Activated T-cell treated with anti-CD3 and anti-CD28 coated beads for 24 hours (primary cell): ENCODE results near the gene SECISBP2L.

Experiments used
- DNase-seq: peaks from one replicate; pipeline ENCODE4 v3.0.0-alpha.2; 2020; ENCODE audit warnings: low read depth

SECISBP2L gene

DNA sequence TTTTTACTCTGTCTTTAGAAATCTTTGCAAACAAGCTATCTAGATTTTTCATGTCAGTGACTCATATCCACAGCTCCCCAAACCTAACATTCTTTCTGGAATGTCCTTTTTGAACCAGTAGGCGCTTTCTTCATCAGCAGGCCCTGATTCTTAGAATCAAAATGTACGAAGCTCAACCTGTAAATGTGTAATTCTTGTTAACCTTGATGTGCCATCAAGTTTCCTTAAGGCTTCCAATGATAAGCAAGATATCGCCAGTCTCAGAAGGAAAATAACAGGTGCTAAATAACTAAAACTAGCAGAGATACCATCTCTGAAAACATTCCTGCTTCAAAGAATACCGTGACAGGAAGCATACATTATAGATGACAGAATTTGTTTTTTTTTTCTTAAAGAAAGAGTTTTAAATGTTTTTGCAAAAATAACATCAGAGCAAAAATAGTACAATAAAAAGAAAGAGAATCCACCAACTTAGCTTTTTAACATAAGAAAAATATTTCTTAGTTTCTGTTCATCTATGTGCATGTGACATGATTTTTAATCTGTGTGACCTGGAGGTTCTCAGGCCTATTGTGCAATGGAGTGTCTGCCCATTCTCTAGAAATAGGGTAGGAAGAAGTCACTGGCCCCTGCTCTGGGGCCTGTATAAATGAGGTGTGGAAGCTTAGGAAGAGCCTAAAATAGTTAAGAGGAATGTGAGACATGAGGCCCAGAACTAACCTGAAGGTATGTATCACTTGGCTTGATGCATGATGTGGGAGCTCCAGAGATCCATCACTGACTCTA lies 14.7 kb upstream of the SECISBP2L start:
- no peak for DNase-seq

DNA sequence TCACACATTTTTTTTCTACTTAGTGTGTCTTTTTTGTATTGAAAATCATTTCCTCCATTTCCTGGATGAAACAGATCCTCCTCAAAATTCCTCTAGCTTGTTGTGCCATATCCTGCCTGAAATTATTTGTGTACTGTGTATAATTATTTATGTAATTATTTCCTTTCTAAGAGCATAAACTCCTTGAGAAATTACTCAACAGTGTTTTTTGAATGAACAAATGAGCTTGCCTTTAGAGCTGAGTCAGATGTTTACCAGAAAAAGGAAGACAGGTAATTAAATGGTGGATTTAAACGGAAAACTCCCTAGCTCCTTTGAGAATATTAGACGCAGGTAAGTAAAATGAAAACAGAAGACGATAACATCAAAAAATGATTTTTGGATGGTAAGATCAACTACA lies 13.2 kb upstream of the SECISBP2L start:
- no peak for DNase-seq

DNA sequence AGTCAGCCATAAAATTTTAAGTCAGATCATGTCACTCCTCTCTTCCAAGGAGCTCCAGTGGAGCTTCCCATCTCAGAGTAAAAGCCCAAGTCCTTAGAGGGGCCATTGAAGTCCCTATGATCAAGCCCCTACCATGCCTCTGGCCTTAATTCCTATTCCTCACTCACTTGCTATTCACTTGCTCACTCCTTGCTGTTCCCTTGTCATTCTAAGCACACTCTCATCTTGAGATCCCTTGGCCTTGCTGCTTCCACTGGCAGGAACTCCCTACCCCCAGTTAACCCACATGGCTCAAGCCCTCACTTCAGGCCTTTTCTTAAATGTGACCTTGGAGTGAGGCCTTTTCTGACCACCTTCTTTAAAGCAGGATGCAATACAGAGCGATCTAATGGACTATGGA lies 12.3 kb upstream of the SECISBP2L start:
- DNase-seq = no peak

DNA sequence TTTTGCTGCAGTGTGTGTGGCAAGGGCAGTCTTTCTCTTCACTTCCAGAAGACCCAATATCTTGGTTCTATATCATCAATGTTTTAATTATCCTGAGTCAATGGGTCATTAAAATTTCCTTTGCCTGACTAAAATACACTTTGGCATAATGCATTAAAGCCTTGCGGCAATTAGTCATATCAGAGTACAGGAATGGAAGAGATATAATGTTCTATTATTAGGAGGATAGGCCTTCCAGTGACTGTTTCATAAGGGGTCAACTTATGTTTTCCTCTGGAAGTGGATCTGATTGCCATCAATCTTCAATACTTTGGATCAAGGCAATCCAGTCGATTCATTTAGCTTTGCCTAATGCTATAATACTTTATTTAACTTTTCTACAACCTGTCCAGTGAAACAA lies 9.4 kb upstream of the SECISBP2L start:
- DNase-seq = no peak

DNA sequence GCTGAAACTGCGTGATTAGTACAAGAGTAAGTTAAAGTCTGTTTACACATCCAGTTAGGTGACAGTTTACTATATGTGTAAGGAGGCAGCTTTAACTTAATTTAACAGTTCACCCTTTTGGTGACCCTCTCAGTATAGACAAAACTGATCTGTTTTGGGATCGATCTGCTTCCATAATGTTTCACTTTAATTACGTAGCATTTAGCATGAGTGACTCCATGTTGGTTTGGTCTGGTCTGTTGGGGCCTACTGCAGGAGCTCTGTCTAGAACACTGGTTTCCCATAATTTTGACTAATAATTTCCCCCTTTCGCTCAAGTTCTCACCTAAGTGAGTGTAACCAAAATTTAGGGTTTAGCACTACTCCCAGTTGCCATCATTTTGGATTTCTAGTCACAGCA lies 6.4 kb upstream of the SECISBP2L start:
- DNase-seq = no peak

DNA sequence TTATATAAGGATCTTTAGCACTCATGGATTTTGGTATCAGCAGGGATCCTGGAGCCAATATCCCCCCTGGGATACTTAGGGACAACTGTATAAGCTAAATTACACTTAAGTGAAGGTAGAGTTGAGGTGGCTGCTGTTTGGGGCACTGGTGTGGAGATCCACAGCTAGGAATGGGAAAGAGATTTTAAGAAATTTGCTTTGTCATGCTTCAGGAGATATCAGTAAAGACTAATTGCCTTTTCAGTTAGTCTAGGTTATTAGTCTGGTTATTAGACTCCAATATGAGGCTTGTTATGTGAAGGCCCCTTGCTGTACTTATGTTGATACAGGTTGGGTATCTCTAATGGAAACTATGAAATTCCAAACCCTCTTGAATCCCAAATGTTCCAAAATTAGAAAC lies 1.2 kb upstream of the SECISBP2L start:
- no peak for DNase-seq

DNA sequence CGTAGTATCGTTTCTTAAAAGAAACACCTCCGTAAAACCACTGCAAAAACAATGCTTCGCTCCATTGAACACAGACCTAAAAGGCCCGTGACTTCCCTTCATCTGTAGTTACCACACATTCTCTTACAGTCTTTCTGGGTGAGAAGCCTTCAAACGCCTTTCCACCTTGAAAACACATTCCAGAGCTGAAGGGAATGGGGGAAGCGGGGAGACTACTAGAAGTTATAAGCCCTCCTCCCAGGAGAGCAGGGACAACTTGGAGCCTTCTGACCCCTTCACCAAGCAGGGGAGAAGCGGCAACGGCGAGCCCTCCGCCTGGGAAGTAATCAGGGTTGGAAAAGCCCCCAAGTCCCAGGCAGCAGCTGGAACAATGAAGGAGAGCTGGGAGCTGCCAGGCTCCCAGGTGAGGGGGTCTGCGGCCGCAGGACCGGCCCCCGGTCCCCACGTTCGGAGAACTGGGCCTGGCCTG lies 461 bp downstream of the SECISBP2L start:
- DNase-seq = peak; percentile 7

DNA sequence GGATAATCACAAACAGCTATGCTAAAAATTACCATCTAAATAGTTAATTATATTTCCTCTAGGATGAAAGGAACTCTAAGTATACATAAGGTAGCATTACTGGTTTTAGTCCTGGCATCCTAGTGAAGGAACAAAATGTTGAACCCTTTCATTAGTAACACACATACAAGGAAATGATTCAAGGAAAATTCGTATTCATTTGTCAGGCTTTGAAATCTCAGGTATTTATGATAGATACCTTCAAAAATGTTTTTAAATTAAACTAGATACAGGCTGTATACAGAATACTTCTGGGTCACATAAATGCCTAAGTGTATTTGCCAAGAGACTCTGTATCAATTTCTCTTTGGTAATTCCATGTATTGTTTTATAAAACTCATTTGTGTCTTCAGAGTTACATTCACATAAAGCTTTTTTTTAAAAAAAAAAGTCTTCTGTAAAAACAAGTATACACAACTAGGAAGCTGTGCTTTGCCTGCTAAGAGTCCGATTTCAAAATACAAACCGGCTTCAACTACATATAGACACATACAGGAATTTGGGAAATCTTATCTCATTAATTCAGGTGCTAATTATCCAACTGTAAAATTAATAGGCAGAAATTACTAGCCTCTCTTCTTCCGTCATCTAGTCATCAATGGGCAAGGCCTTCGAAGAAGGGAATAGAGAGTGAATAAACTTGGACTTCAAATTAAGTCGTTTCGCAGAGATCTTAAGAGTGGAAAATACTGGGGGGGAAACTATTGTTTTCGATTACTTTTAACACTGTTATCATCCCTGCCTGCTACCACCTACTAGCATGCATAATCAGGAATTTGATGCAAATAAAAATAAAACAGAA lies 1.3 kb downstream of the SECISBP2L start:
- no peak for DNase-seq

DNA sequence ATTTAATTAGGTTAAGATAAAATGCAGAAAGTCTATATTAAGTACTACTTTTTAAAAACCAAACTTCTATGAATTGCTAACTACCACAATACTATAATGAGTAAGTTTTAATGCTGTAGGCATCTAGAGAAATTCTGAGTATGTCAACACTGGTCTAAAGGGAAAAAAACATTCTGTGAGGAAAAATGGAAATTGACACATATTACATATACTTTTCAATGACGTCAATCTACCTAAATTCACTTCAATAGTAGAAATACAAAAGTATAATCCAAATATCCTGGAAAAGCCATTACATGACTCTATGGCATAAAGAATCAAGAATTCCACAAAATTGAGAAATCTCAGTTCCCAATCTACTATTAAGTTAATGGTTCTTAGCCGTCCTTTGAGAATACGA lies 2.2 kb downstream of the SECISBP2L start:
- no peak for DNase-seq

DNA sequence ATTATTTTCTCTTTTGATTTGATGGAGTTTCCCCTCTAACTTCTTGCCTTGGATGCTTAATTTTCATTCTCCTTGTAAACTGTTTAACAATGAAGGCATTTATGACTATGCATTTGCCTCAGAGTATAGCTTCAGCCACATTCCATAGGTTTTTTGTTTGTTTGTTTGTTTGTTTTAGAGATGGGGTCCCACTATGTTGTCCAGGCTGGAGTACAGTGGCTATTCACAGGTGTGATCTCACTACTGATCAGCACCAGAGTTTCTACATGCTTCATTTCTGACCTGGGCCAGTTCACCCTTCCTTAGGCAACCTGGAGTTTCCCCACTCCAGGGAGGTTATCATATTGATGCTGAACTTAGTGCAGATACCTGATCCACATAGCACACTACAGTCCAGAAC lies 4.1 kb downstream of the SECISBP2L start:
- no peak for DNase-seq

DNA sequence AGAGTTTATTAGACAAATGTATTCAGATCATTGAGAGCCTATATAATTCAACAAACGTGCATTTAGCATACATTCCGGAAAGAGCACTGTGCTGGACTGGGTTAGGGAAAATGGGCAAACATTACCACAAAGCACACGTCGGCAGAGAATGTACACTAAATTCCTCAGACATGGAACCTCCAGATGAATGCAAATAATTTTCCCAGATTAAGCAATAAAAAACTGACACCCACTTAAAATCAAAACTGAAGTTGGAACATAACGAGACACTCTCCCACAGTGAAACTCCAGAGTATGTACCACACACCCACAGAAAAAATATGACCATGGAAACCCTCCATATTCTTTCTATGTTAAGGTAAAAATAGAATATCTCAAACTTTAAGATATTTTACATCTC lies 4.8 kb downstream of the SECISBP2L start:
- DNase-seq = no peak

DNA sequence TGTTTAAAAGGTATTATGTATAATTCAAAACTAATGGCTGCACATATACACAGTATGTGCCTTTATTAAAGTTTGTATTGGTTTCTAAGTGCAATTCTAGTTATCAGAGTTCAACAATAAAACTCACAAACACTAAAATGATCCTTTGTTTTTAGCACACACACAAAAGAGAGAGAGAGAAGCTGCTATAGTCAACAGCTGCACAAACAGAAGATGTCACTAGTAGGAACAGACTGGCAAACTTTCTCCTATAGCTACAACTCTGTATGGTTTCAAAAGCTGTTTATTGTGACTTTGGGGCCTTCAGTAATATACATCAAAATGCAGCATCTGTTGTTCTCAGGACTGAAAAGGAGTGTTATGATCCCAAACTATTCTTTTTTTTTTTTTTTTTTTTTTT lies 6.1 kb downstream of the SECISBP2L start:
- no peak for DNase-seq

DNA sequence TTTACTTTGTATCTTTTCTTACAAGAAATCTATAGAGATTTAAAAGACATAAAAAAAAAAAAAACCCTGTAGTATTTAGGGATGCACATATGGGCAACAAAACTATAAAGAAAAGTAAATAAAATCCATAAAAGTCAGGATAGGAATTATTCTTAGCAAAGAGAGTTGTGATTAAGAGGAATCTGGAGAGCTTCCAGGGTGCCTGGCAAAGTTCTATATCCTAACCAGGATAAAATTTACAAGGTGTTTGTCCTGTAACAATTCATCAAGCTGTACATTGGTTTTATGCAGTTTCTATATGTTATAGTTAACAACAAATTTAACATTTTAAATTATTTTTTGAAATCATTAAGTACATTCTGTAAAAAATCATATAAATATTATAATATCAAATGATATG lies 7.9 kb downstream of the SECISBP2L start:
- no peak for DNase-seq

DNA sequence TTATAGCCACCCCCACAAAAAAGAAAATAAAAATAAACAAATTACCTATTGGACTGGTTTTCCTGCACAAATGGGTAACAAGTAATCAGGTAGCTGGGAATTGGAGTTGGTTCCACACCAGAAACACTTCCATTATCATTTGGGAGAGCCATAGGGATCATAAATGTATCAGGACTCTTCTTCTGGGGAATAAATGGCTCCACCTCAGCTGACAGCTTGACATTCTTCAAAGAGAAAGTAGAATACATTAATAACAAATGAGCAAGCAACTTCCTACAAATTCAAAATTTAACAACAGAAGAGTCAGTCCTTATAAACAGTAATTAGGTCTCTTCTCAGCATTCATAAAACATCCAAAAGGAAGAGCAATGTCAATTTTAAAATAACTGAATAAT lies 8.7 kb downstream of the SECISBP2L start:
- DNase-seq = no peak

DNA sequence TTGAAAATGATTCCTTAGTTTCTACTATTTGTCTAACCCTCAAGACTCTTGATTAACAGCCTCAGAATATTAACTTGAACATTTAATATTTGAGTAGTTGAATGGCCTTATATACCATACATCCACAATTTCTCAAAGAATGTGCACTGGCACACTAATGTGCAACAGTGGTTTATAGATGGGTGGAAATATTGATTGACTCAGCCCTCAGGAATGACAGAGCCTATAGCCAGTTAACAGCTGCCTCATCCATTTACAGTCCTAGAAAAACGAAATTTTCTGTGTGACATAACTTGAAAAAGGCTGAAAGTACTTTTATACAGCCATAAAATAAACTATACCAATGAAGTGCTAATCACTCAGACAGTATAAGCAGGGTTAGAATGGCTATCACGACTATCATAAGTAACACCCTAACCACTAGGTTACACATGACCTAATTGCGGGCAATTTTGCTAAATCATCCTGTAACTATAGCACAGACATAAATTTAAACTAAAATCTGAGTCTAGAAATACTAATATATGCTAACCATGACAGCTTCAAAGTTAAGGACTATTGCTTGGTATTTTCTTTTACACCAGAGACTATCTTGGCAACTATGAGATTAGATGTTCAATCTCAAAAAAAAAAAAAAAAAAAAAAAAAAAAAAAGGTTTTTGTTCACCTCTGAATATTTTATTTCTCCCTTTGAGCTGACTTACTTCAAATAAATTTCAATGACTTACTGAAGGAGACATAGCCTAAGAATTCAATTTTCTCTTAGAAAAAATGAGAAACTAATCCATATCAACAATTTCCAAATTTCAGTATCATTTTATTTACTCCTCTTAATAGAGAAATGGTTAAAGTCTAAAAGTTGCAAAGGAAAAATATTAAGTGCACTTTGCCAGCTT lies 9.3 kb downstream of the SECISBP2L start:
- DNase-seq = no peak

DNA sequence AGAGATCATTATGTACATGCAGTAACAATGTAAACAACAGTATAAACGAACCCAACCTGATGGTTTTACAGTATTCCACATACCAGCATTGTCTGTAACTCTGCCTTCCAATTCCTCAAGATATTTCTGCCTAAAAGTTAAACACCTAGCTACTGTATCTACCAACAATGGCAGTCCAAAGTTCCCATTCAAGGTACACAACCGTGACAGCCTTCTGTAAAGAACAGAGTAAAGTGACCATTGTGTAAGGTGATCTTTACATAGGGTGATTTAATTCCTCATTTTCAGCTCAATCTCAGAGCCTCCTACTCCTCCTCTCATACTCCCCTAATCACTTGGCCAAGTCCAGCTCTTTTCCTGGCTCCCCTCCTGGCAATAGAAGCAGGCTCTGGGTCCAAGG lies 10.4 kb downstream of the SECISBP2L start:
- no peak for DNase-seq

DNA sequence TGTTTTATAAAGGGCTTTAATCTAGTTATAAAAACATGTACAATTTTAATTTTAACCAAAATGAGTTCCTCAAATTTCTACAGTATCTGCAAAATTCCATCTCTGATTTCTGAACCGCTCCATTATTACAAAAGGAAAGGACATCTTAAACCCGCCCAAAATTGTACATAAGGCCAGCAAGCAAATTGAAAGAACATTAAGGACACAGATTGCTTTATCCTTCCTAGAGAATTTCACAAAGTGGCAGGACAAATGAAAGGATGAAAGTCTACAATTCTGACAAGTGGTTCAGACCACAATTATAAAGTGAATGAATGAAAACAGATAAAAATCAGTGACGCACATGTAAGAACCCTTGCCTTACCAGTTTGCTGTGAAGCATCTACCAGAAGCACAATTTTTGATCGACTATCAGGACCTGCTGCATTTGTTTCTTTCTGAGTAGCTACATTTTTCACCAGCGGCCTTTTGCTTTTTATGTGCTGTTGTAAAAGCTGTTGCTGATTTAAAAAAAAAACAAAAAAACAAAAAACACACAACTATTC lies 13.6 kb downstream of the SECISBP2L start:
- no peak for DNase-seq

DNA sequence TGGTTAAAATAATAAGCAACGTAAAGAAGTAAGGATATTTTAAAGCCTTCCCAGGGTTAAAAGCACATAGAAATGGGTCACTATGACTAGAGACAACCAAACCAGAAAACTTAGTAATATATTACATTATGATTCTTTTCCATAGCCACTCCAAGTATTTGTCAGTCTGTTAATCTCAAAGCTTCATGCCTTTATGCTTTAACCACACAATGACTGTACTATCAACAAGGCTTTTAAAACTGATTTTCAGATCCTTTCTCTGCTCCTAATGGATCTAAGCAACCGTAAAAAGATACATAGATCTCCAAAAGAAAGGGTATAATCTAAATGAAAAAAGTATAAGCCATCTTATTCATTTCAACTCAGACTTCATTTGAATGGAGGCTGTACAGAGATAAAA lies 14.4 kb downstream of the SECISBP2L start:
- DNase-seq = no peak

DNA sequence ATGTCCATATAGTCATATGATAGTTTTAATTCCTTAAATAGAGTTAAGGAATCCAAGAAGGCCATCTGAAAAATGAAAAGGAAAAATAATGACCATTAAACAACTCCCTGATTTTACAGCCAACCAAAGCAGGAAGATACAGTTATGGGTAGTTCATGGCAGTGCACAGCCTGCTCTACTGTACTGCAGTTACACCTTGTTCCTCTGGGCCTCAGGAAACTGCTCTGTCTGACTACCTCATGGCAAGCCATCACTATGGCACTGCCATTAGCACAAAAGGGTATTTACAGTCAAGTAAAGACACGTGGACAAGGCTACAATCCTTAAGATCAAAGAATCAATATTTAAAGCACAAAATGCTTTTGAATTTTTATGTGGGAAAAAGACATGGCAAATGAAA lies 19.5 kb downstream of the SECISBP2L start:
- no peak for DNase-seq

DNA sequence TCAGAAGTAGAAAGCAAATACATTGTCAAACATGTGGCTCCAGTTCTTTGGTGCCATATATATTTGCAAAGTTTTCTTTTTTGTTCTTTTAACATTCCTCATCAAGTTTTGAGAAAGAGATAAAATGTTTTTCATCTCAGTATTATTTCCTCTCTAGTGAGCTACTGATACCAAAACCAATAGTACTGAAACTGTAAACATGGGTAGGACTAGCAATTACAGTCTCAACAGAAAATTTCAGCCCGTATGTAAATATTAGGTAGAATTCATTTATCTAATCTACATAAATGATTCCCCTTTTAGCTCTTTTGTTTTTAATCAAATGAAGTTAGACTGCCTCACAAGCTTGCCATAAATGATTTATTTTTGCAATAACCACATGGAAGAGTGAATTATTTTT lies 21.4 kb downstream of the SECISBP2L start:
- DNase-seq = no peak

DNA sequence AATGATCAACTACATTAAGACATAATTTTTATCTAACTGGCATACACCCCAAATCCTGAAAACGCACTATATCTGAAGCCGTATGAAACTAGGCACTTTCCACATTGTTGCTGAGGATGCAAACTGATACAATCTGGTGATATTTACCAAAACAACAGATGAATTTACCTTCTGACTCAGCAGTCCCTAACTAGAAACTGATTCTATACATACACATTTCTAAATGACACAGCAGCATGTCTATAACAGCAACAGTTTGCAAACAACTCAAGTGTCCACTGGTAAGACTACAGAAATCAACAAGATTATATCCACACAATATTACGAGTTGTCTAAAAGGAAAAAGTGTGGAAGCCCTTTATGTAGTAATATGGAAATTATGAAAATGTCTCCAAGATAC lies 22.9 kb downstream of the SECISBP2L start:
- DNase-seq = no peak

DNA sequence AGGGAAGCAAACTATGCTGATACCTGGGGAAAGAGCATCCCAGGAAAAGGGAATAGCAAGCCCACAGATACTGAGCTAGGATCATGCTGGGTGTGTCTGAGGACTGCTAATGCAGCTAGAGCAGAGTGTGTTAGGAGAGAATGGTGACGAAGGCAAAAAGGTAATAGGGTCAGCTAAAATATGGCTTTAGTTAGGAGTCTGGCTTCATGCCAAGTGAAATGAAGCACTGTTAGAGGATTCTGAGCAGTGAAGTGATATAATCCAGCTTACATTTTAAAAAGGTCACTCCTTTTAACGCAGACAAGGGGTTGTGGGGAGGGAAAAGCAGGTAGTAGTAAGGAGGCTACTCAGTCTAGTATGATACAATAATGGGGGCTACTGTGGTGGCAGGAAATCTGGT lies 30.4 kb downstream of the SECISBP2L start:
- DNase-seq = no peak
